SK-N-MC (cell line): ENCODE results near the gene ASIC2.

Experiments used
- FOXP2 ChIP-seq: optimal IDR thresholded peaks from 2 replicates; pipeline ENCODE3; 2011; ENCODE audit warnings: mild to moderate bottlenecking, moderate library complexity; ENCODE audit not compliant: insufficient read depth; ENCODE audit errors: extremely low read length, control extremely low read depth
- POLR2AphosphoS5 ChIP-seq: IDR thresholded peaks from 2 replicates; pipeline ENCODE4 v1.6.1; 2012; ENCODE audit warnings: mild to moderate bottlenecking, low read depth, low read length, borderline replicate concordance

DNA sequence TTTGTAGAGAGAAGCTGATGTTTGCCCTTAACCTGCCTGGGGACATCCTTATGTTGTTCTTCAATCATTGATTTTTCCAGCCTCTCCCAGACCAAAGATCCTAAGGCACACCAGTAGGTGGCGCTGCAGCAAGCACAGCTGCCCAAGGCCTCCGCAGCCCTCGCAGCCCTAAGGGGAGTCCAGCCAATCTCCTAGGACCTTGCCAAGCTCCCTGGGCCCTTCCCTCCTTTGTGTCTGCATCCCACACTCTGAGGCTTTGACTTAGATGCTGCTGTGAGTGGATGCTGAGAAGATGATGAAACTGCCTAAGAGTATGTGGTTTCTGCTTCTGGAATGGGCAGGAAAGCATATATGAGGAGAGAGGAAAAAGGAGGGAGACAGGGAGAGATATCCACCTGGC is 254.4 kb downstream of the ASIC2 start:
- no peak for TF ChIP-seq FOXP2
- TF ChIP-seq POLR2AphosphoS5: no peak
